IMR-90 (cell line): ENCODE measurements around the gene TMEM128. TPM values are rescaled to one million over a fixed set of nuclear protein-coding genes. Genes with fewer than 3 reads are reported as not detected.

Source experiments
- ATAC-seq: fragments of 200-7000 bp; cut with Tn5 transposase; 2 replicates; pipeline ENCODE4 v1.9.1; 2020; ENCODE audit warnings: low read depth, mild to moderate bottlenecking, moderate library complexity
- BruUV-seq: library from RNA; stranded (reverse); fragments of 400-500 nt; replicated peaks from 2 replicates; lab custom pipeline; 2021; lab: Mats Ljungman, UMichigan
- CTCF ChIA-PET: fragments of 300-600 bp; formaldehyde crosslinking; extraction: SDS; loops from one replicate; lab custom pipeline; 2021; ENCODE audit warnings: antibody characterized with exemption; lab: Yijun Ruan, JAX
- POLR2A ChIA-PET: fragments of 300-600 bp; sonication (Branson Sonifier 250); formaldehyde crosslinking; loops from one replicate; lab custom pipeline; 2022; ENCODE audit warnings: antibody characterized with exemption; ENCODE audit not compliant: unreplicated experiment; lab: Charles Lee
- DNase-seq: peaks from one replicate; pipeline ENCODE4 v3.0.0; 2013
- H2AFZ ChIP-seq: replicated peaks from 2 replicates; pipeline ENCODE3; 2013; ENCODE audit warnings: low read length, mild to moderate bottlenecking; ENCODE audit not compliant: poor library complexity
- H2AK5ac ChIP-seq: 2 replicates; pipeline ENCODE4 v1.6.1; 2013; ENCODE audit warnings: low read depth, low read length, inconsistent platforms
- H2AK9ac ChIP-seq: replicated peaks from 2 replicates; pipeline ENCODE3; 2013; ENCODE audit warnings: mild to moderate bottlenecking, low read depth, low read length, moderate library complexity; ENCODE audit not compliant: poor library complexity
- H2BK120ac ChIP-seq: 2 replicates; pipeline ENCODE4 v1.6.1; 2013; ENCODE audit warnings: low read depth, low read length, inconsistent platforms
- H2BK15ac ChIP-seq: 3 replicates; pipeline ENCODE4 v1.6.1; 2013; ENCODE audit warnings: low read depth, low read length, inconsistent platforms
- H2BK20ac ChIP-seq: 2 replicates; pipeline ENCODE4 v1.6.1; 2013; ENCODE audit warnings: low read depth, mild to moderate bottlenecking, inconsistent platforms, low read length, moderate library complexity
- H2BK5ac ChIP-seq: 2 replicates; pipeline ENCODE4 v1.6.1; 2013; ENCODE audit warnings: mild to moderate bottlenecking, low read depth, low read length, inconsistent platforms; ENCODE audit not compliant: poor library complexity, severe bottlenecking
- H3K14ac ChIP-seq: replicated peaks from 2 replicates; pipeline ENCODE4 v1.6.1; 2013; ENCODE audit warnings: low read depth, low read length, inconsistent platforms
- H3K18ac ChIP-seq: 2 replicates; pipeline ENCODE4 v1.6.1; 2013; ENCODE audit warnings: low read depth, low read length, control low read depth
- H3K23ac ChIP-seq: 2 replicates; pipeline ENCODE4 v1.6.1; 2013; ENCODE audit warnings: low read depth, low read length, inconsistent platforms
- H3K27ac ChIP-seq: 2 replicates; pipeline ENCODE4 v1.5.1; 2013; ENCODE audit warnings: mild to moderate bottlenecking, control low read depth, low read length; ENCODE audit not compliant: insufficient read depth
- H3K27me3 ChIP-seq: 2 replicates; pipeline ENCODE4 v1.6.1; 2013; ENCODE audit warnings: low read length; ENCODE audit not compliant: control insufficient read depth, insufficient read depth
- H3K36me3 ChIP-seq: 2 replicates; pipeline ENCODE4 v1.6.1; 2013; ENCODE audit warnings: low read length, mixed read lengths; ENCODE audit not compliant: control insufficient read depth, insufficient read depth
- H3K4ac ChIP-seq: 2 replicates; pipeline ENCODE4 v1.6.1; 2013; ENCODE audit warnings: low read depth, low read length, inconsistent platforms
- H3K4me1 ChIP-seq: 2 replicates; pipeline ENCODE4 v1.6.1; 2013; ENCODE audit warnings: low read length, mixed read lengths; ENCODE audit not compliant: control insufficient read depth, insufficient read depth
- H3K4me2 ChIP-seq: 2 replicates; pipeline ENCODE4 v1.6.1; 2013; ENCODE audit warnings: low read depth, mild to moderate bottlenecking, control low read depth, low read length, moderate library complexity
- H3K4me3 ChIP-seq: 2 replicates; pipeline ENCODE4 v1.5.1; 2013; ENCODE audit warnings: low read depth, mild to moderate bottlenecking, control low read depth, low read length, moderate library complexity; ENCODE audit not compliant: insufficient read depth
- H3K56ac ChIP-seq: 2 replicates; pipeline ENCODE4 v1.6.1; 2013; ENCODE audit warnings: low read length, inconsistent platforms; ENCODE audit not compliant: insufficient read depth; ENCODE audit errors: extremely low read depth
- H3K79me1 ChIP-seq, 2 experiments: 2 replicates each; pipeline ENCODE4 v1.6.1; 2013; ENCODE audit warnings: low read length in 2 of 2, inconsistent platforms in 1 of 2, low read depth in 1 of 2
- H3K9ac ChIP-seq: 2 replicates; pipeline ENCODE4 v1.6.1; 2013; ENCODE audit warnings: low read depth, low read length, control low read depth
- H3K9me1 ChIP-seq: 2 replicates; pipeline ENCODE4 v1.6.1; 2013; ENCODE audit warnings: low read length, inconsistent platforms; ENCODE audit not compliant: insufficient read depth
- H3K9me3 ChIP-seq: 2 replicates; pipeline ENCODE4 v1.6.1; 2013; ENCODE audit warnings: low read length; ENCODE audit not compliant: control insufficient read depth, insufficient read depth
- H4K20me1 ChIP-seq: 2 replicates; pipeline ENCODE4 v1.6.1; 2013; ENCODE audit warnings: low read length, inconsistent platforms; ENCODE audit not compliant: insufficient read depth
- H4K5ac ChIP-seq: 2 replicates; pipeline ENCODE4 v1.6.1; 2013; ENCODE audit warnings: mild to moderate bottlenecking, low read depth, low read length, control low read depth
- H4K8ac ChIP-seq, 2 experiments: 2 replicates each; pipeline ENCODE4 v1.6.1; 2013; ENCODE audit warnings: low read depth in 2 of 2, low read length in 2 of 2, control low read depth in 1 of 2, inconsistent platforms in 1 of 2
- H4K91ac ChIP-seq: 2 replicates; pipeline ENCODE4 v1.6.1; 2013; ENCODE audit warnings: low read depth, low read length, inconsistent platforms; ENCODE audit not compliant: insufficient read depth
- BHLHE40 ChIP-seq: fragments of 150-350 bp; IDR thresholded peaks from 2 replicates; pipeline ENCODE4 v1.6.1; 2016; ENCODE audit warnings: mild to moderate bottlenecking, low read depth, low read length
- CEBPB ChIP-seq: IDR thresholded peaks from 2 replicates; pipeline ENCODE4 v1.6.1; 2012; ENCODE audit warnings: low read depth, low read length, improper control_type of control experiment
- CHD1 ChIP-seq: IDR thresholded peaks from 2 replicates; pipeline ENCODE4 v1.6.1; 2012; ENCODE audit warnings: low read depth, low read length, improper control_type of control experiment
- ELK1 ChIP-seq: fragments of 150-350 bp; IDR thresholded peaks from 2 replicates; pipeline ENCODE4 v1.6.1; 2016; ENCODE audit warnings: low read depth, mild to moderate bottlenecking, low read length, moderate library complexity, borderline replicate concordance
- MAFK ChIP-seq: IDR thresholded peaks from 2 replicates; pipeline ENCODE4 v1.6.1; 2012; ENCODE audit warnings: low read depth, low read length, improper control_type of control experiment
- MAZ ChIP-seq: IDR thresholded peaks from 2 replicates; pipeline ENCODE4 v1.6.1; 2012; ENCODE audit warnings: low read depth, mild to moderate bottlenecking, low read length, improper control_type of control experiment, moderate library complexity, borderline replicate concordance
- MXI1 ChIP-seq: IDR thresholded peaks from 2 replicates; pipeline ENCODE4 v1.6.1; 2012; ENCODE audit warnings: low read depth, mild to moderate bottlenecking, low read length, moderate library complexity, borderline replicate concordance
- NFE2L2 ChIP-seq: fragments of 150-350 bp; IDR thresholded peaks from 2 replicates; pipeline ENCODE4 v1.6.1; 2016; ENCODE audit warnings: low read depth, mild to moderate bottlenecking, low read length
- RCOR1 ChIP-seq: IDR thresholded peaks from 2 replicates; pipeline ENCODE4 v1.6.1; 2012; ENCODE audit warnings: mild to moderate bottlenecking, low read length, improper control_type of control experiment; ENCODE audit not compliant: insufficient replicate concordance
- RFX5 ChIP-seq: IDR thresholded peaks from 2 replicates; pipeline ENCODE4 v1.8.0; 2012; ENCODE audit warnings: low read depth, mild to moderate bottlenecking, low read length, moderate library complexity
- USF2 ChIP-seq: fragments of 150-350 bp; IDR thresholded peaks from 2 replicates; pipeline ENCODE4 v1.6.1; 2017; ENCODE audit warnings: mild to moderate bottlenecking, antibody characterized with exemption, low read length, low read depth
- WGBS, 2 experiments: methylation state at CpG; one replicate each; pipeline versions ENCODE4 v1.1.5 to v1.1.7; 2013; ENCODE audit warnings: missing lambda C conversion rate in 2 of 2; ENCODE audit not compliant: insufficient read length in 1 of 2; ENCODE audit errors: extremely low coverage in 2 of 2; 5-methylcytosine and 5-hydroxymethylcytosine counted together
- dilution Hi-C: fragments of 300-500 bp; cut with HindIII; formaldehyde crosslinking; loops from one replicate; pipeline ENCODE4 v1.14.3; 2018; ENCODE audit warnings: low sequenced_read_pairs; ENCODE audit not compliant: unreplicated experiment
- in situ Hi-C: fragments of 300-500 bp; cut with MboI; formaldehyde crosslinking; loops from 3 replicates; pipeline ENCODE4 v1.14.3; 2019; ENCODE audit warnings: low sequenced_read_pairs, inconsistent platforms, mixed read lengths
- intact Hi-C: fragments of 100-400 bp; cut with micrococcal nuclease; formaldehyde crosslinking; loops from 2 replicates; pipeline ENCODE4 v1.10.0; 2022
- polyA plus RNA-seq, 3 experiments: library from polyadenylated mRNA; depleted of rRNA; stranded (reverse); fragments of >200 nt; gene quantifications; 2 replicates each; pipeline ENCODE4 v1.2.3, GENCODE V29; 2012; ENCODE audit warnings: low replicate concordance in 1 of 3
- total RNA-seq: library from RNA; depleted of rRNA; stranded (reverse); fragments of >200 nt; gene quantifications from 2 replicates; pipeline ENCODE4 v1.2.3, GENCODE V29; 2012

The TMEM128 gene
- total and polyA plus RNA-seq, 2 of the 4 experiments (the other 2 are of a cell fraction): 21.9 to 22.6 TPM

- H3K9me3 ChIP-seq: peaks cover 4% of the 10 kb centered on the region; the same call in 1 of the 2 replicates
- DNase-seq (no peak), ATAC-seq (no peak)
- H2BK15ac ChIP-seq: no peak overlapping the region
- intact Hi-C loops (no loop called here), dilution Hi-C loops (no loop called here), in situ Hi-C loops (no loop called here)
- H4K5ac ChIP-seq: no peak overlapping the region
- H3K79me1 ChIP-seq: no peaks in the 10 kb centered on the region
- H3K27ac ChIP-seq: no peak overlapping the region
- H2AK9ac ChIP-seq: no peak overlapping the region
- H3K4me3 ChIP-seq: no peak overlapping the region
- no peak overlapping the region for H3K4ac ChIP-seq
- no peak for TF ChIP-seq MAFK
- TF ChIP-seq CEBPB: no peak
- no peak for TF ChIP-seq ELK1
- no peak for TF ChIP-seq MXI1
- TF ChIP-seq RCOR1: no peak
- no peak for TF ChIP-seq MAZ
- no peak for TF ChIP-seq CHD1
- TF ChIP-seq RFX5: no peak
- TF ChIP-seq USF2: no peak
- TF ChIP-seq NFE2L2: no peak
- no peak for TF ChIP-seq BHLHE40
- ChIA-PET POLR2A (no interaction called here), CTCF (no interaction called here)
- H4K8ac ChIP-seq: no peak overlapping the region
- no peak overlapping the region for H3K4me2 ChIP-seq
- H3K9me1 ChIP-seq: no peaks in the 10 kb centered on the region
- peaks cover 42% of the 10 kb centered on the region for H3K27me3 ChIP-seq
- no peak overlapping the region for H4K91ac ChIP-seq
- H3K18ac ChIP-seq: no peak overlapping the region
- no peak overlapping the region for H2BK20ac ChIP-seq
- no peak overlapping the region for H2BK5ac ChIP-seq
- no peak overlapping the region for H2AFZ ChIP-seq
- no peak overlapping the region for H3K56ac ChIP-seq
- H3K36me3 ChIP-seq: no peaks in the 10 kb centered on the region
- BruUV-seq: no TSS peak
- no peak overlapping the region for H2AK5ac ChIP-seq
- H3K9ac ChIP-seq: no peak overlapping the region
- H3K23ac ChIP-seq: no peak overlapping the region
- H4K20me1 ChIP-seq: no peaks in the 10 kb centered on the region
- no peak overlapping the region for H2BK120ac ChIP-seq
- WGBS, 2 experiments: no CpG with 5 or more reads among the region's 1 CpG
- no peak overlapping the region for H3K14ac ChIP-seq
- no peaks in the 10 kb centered on the region for H3K4me1 ChIP-seq
These were observed 19.7 kb downstream of the TMEM128 start for GRCh38 chr4:4228356-4228668.
